HG03460 (cell line): ENCODE results near the gene RUBCNL.
"Not testable (repeated sequence)": the region's sequence is repeated elsewhere in the genome, so short reads cannot be mapped to it uniquely, and the experiment has no call there.

Experiments
- ATAC-seq: cut with Tn5 transposase; IDR thresholded peaks from one replicate; pipeline ENCODE4 v1.9.1; 2021; ENCODE audit not compliant: unreplicated experiment

The RUBCNL gene

GRCh38 chr13:46387064-46387851 is at the start of gene RUBCNL:
Gene RUBCNL (minus strand): TSS chr13:46387252. CDS start chr13:46372475, 14,777 bp downstream.
- ATAC-seq, result no peak

- ATAC-seq, result not testable (repeated sequence)
Measured at GRCh38 chr13:46429558-46429957, 42.5 kb upstream of the RUBCNL start.

- ATAC-seq, result no peak
Measured at GRCh38 chr13:46405457-46405856, 18.4 kb upstream of the RUBCNL start.

GRCh38 chr13:46404733-46405100 is 17.7 kb upstream of the RUBCNL start:
- no peak for ATAC-seq

- ATAC-seq, result no peak
Measured at GRCh38 chr13:46403851-46404732, 17.0 kb upstream of the RUBCNL start.

GRCh38 chr13:46402178-46402577 is 15.1 kb upstream of the RUBCNL start:
- no peak for ATAC-seq

GRCh38 chr13:46401432-46401831 is 14.4 kb upstream of the RUBCNL start:
- ATAC-seq, result no peak

GRCh38 chr13:46396341-46396740 is 9.3 kb upstream of the RUBCNL start:
- no peak for ATAC-seq

- ATAC-seq, result no peak
Measured at GRCh38 chr13:46392967-46393366, 5.9 kb upstream of the RUBCNL start.

- peak; percentile 64 for ATAC-seq
Measured at GRCh38 chr13:46389457-46390451, 2.7 kb upstream of the RUBCNL start.

- ATAC-seq, result no peak
Measured at GRCh38 chr13:46388846-46389245, 1.8 kb upstream of the RUBCNL start.

- ATAC-seq, result no peak
Measured at GRCh38 chr13:46388308-46388707, 1.3 kb upstream of the RUBCNL start.

- no peak for ATAC-seq
Measured at GRCh38 chr13:46386392-46387063, 524 bp downstream of the RUBCNL start.

- ATAC-seq, result no peak
Measured at GRCh38 chr13:46385946-46386345, 1.1 kb downstream of the RUBCNL start.

- no peak for ATAC-seq
Measured at GRCh38 chr13:46383383-46383782, 3.7 kb downstream of the RUBCNL start.

- peak; percentile 51 for ATAC-seq
Measured at GRCh38 chr13:46382224-46382623, 4.8 kb downstream of the RUBCNL start.

GRCh38 chr13:46380242-46380641 is 6.8 kb downstream of the RUBCNL start:
- no peak for ATAC-seq

- no peak for ATAC-seq
Measured at GRCh38 chr13:46379611-46380010, 7.4 kb downstream of the RUBCNL start.

GRCh38 chr13:46378411-46378810 is 8.6 kb downstream of the RUBCNL start:
- no peak for ATAC-seq

- no peak for ATAC-seq
Measured at GRCh38 chr13:46377554-46377953, 9.5 kb downstream of the RUBCNL start.
